ENCODE measurements around the gene PRKCA.

DNA sequence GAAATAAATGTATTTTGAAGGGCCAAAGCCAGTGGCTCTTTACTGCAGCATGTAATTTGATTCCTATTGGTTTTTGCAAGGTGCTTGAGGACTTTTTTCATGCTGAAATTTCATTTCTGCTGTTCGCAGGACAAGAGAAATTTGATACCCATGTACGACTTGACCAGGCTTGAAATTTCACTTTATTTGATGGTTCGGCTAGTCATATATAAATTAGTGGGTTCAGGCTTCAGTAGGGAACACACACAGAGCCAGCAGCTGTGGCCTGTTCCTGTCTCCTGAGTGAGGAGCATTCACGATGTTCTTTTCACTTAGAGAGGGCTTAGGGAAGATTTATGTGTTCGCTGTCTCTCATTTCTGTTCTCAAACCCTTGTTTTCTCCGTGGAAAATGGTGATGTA, 274.1 kb downstream of the PRKCA start:
- TF ChIP-seq, protein P1, sequence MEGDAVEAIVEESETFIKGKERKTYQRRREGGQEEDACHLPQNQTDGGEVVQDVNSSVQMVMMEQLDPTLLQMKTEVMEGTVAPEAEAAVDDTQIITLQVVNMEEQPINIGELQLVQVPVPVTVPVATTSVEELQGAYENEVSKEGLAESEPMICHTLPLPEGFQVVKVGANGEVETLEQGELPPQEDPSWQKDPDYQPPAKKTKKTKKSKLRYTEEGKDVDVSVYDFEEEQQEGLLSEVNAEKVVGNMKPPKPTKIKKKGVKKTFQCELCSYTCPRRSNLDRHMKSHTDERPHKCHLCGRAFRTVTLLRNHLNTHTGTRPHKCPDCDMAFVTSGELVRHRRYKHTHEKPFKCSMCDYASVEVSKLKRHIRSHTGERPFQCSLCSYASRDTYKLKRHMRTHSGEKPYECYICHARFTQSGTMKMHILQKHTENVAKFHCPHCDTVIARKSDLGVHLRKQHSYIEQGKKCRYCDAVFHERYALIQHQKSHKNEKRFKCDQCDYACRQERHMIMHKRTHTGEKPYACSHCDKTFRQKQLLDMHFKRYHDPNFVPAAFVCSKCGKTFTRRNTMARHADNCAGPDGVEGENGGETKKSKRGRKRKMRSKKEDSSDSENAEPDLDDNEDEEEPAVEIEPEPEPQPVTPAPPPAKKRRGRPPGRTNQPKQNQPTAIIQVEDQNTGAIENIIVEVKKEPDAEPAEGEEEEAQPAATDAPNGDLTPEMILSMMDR (IDR thresholded peaks at IDR 0.05), result no peak
- TF ChIP-seq ZNF263 (CRISPR knock-in tag; IDR thresholded peaks at IDR 0.05; ENCODE audit: low read depth) (no peak), SOX15 (CRISPR knock-in tag; IDR thresholded peaks at IDR 0.05) (no peak), RELA (CRISPR knock-in tag; IDR thresholded peaks at IDR 0.05; ENCODE audit: borderline replicate concordance) (no peak), KAT7 (CRISPR knock-in tag; IDR thresholded peaks at IDR 0.05; ENCODE audit: borderline replicate concordance) (no peak), FOXJ3 (CRISPR knock-in tag; IDR thresholded peaks at IDR 0.05; ENCODE audit: borderline replicate concordance) (no peak), CREB1 (CRISPR knock-in tag; IDR thresholded peaks at IDR 0.05) (no peak), NR1H2 (CRISPR knock-in tag; IDR thresholded peaks at IDR 0.05) (no peak), TEAD1 (CRISPR knock-in tag; IDR thresholded peaks at IDR 0.05) (no peak)
- TF ChIP-seq, protein P2, sequence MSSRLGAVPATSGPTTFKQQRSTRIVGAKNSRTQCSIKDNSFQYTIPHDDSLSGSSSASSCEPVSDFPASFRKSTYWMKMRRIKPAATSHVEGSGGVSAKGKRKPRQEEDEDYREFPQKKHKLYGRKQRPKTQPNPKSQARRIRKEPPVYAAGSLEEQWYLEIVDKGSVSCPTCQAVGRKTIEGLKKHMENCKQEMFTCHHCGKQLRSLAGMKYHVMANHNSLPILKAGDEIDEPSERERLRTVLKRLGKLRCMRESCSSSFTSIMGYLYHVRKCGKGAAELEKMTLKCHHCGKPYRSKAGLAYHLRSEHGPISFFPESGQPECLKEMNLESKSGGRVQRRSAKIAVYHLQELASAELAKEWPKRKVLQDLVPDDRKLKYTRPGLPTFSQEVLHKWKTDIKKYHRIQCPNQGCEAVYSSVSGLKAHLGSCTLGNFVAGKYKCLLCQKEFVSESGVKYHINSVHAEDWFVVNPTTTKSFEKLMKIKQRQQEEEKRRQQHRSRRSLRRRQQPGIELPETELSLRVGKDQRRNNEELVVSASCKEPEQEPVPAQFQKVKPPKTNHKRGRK (CRISPR knock-in tag; IDR thresholded peaks at IDR 0.05; ENCODE audit: borderline replicate concordance), result no peak
- TF ChIP-seq, protein P3, sequence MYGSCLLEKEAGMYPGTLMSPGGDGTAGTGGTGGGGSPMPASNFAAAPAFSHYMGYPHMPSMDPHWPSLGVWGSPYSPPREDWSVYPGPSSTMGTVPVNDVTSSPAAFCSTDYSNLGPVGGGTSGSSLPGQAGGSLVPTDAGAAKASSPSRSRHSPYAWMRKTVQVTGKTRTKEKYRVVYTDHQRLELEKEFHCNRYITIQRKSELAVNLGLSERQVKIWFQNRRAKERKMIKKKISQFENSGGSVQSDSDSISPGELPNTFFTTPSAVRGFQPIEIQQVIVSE (CRISPR knock-in tag; IDR thresholded peaks at IDR 0.05; ENCODE audit: borderline replicate concordance), result no peak
- TF ChIP-seq, protein P4, sequence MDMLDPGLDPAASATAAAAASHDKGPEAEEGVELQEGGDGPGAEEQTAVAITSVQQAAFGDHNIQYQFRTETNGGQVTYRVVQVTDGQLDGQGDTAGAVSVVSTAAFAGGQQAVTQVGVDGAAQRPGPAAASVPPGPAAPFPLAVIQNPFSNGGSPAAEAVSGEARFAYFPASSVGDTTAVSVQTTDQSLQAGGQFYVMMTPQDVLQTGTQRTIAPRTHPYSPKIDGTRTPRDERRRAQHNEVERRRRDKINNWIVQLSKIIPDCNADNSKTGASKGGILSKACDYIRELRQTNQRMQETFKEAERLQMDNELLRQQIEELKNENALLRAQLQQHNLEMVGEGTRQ (CRISPR knock-in tag; IDR thresholded peaks at IDR 0.05), result no peak

All from WTC11 (cell line).